ENCODE results near the gene NKAIN1.
"Not testable (repeated sequence)": the region's sequence is repeated elsewhere in the genome, so short reads cannot be mapped to it uniquely, and the experiment has no call there.

Gene NKAIN1

DNA sequence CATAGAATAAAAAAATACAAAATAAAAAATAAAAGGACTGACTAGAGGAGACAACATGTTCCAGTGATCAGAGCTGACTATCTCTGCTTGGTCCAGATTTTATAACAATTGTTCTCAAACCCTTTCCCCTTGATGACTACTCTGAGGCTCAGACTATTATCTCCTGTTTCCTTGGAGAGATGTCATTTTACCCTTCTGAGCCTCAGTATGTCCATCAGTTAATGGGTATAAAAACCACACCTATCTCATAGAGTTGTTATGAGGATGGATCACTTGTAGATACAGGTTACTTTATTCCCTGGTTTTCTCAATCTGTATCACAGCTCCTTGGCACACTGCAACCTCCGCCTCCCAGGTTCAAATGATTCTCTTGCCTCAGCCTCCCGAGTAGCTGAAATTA, 7.0 kb downstream of the NKAIN1 start:
- FAIRE-seq, result no peak

DNA sequence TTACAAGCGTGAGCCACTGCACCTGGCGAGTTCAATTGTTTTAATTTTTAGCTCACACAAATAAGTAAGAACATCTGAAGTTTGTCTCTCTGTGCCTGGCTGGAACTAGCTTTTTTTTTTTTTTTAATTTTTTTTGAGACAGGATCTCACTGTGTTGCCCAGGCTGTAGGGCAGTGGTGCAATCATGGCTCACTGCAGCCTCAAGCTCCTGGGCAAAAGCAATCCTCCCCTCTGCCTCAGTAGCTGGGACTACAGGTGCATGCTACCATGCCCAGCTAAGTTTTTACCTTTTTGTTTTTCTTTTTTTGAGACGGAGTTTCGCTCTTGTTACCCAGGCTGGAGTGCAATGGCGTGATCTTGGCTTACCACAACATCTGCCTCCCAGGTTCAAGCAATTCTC, 7.9 kb downstream of the NKAIN1 start:
- no peak for FAIRE-seq

DNA sequence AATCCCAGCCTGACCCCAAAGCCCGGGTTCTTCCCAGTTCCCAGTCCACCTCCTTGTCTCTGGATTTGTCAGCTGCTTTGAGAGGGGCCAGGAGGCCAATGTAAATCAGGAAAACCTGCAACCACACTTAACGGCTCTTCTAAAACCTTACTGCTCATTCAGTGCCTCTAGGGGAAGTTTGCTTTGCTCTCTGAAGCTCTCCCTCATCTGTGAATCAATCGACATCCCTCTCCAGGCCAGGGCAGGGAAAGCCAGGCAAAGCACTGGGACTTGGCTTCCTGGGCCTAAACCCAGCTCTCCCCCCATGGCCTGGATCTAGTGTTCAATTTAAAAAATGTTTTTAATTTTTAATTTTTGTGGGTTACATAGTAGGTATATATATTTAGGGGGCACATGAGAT, 9.3 kb downstream of the NKAIN1 start:
- no peak for FAIRE-seq

DNA sequence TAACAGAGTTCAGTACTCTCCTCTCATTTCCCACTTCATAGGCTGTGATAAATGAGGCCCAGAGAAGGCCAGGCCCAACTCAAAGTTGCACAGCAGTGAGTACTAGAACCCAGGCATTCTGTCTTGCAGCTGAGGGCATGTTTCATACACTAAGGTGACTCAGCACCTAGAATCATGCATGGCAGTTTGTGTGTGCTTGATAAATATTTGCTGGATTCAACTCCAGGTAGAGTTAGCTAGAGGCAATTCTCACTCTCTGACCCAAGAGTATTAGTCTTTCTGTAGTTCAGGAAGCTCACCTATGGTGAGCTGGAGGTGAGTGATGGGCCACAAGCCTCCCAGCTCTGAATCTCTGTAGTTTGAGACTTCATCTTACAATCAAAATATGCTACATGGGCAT, 10.7 kb downstream of the NKAIN1 start:
- no peak for FAIRE-seq

DNA sequence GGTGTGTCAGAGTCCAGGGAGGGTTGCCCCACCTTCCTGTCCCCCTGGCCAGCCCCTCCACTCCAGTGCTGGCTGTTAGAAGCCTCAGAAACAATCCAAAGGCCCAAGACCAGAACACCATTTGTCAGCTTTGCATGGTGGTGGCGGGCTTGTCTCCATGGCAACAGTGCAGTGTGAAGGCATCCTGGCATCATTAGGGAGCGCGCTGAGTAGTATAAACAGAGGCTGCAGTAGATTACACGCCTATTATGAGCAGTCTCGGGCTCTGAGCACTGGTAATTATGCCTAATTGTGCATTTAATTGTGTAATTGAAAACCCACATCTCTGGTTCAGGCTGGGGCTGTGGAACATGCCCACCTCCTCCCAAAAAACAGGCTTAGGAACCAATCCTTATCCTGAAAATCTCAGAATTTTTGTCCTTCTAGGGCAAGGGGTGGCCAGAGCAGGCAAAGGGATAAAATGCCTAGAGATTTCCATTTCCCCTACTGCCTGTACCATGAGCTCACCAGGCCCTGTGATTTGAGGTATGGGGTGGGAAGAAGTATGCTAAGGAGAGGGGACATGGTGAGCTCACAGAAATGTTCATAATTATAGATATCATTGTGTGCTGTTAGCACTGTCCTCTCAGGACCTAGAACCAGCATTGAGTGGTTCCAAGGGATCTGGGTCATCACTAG, 11.7 kb downstream of the NKAIN1 start:
- FAIRE-seq, result no peak

DNA sequence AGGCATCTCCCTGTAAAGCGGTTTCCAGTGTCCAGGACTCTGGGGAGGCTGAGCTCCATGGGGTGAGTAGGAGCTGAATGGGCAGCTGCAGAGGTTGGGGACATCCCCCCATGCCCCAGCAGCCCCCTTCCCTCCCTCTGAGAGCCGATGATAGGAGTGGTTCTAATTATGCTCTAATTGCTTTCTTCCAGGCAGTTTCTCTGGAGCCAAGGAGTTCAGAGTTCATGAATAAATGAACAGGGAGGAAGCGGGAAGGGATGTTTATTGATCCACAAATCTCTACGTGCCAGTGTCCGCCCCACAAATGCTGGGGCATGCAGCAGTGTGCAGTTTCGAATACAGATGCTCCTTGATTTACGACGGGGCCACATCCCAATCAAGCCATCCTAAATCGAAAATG, 15.6 kb downstream of the NKAIN1 start:
- no peak for FAIRE-seq

DNA sequence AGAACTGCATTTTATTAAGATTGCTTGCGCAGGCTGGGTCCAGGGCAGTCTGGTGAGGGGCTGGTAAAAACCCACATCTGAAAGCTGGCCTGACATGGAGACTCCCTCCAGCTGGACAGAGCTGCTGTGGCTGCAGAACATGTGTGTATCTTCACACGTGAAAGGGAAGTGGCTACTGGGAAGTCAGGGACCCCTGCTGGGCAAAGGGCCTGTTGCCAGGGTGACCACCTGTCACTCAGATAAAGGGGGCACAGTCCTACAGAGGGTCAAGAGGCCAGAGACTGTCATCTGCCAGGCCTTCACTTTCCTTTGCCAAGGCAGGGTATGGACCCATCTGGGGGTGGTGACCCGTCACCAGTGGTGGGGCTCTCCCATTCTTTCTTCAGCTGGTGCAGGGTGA, 17.5 kb downstream of the NKAIN1 start:
- FAIRE-seq, result no peak

DNA sequence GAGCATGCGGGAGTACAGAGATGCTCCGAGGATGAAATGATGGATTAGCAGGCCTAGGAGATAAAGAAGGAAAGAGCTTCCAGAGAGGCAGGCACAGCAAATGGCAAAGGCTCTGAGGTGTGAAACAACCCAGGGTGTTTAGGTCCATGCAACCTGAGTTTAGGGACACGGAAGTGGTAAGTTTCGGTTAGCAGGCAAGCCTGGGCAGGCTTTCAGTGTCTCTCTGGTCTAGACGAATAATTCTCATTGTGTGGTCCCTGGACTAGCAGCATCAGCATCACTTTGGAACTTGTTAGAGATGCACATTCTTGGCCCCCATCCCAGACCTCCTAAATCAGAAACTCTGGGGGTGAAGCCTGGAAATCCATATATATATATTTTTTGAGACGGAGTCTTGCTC, 18.6 kb downstream of the NKAIN1 start:
- no peak for FAIRE-seq

DNA sequence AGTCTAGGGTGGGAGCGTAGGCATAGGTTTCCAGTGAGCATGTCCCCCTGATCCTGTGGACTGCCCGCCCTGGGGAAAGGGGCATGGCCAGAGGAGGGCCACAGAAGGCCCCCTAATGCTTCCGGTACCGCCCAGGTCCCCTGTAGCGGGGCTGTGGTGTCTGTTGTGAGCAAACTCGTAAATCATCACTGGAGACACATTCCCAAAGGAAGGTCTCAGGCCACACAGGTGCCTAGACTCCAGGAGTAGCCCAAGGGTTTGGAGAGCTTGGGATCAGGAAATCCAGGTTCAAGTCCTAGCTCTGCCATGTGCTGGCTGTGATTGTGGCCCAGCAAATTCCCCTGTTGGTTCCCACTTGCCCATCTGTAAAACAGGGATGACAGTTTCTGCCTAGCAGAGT, 20.2 kb downstream of the NKAIN1 start:
- FAIRE-seq, result no peak

DNA sequence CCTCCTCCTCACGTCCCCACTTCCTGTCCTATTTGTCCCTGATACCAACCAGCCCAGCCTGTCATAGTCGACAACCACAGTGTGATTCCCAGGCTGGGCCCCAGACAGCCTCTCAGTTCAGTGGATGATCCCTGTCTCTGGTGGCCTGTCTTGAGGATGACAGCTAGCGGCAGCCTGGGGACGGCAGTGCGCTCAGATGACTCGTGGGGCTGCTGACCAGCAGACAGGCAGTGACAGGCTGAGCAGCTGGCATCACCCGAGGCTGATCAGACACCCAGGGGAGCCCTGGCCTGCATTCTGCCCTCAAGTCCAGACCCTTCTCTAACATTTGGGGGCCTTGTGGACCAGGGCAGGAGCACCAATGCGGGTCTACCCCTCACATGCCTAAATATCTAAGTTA, 21.0 kb downstream of the NKAIN1 start:
- no peak for FAIRE-seq

DNA sequence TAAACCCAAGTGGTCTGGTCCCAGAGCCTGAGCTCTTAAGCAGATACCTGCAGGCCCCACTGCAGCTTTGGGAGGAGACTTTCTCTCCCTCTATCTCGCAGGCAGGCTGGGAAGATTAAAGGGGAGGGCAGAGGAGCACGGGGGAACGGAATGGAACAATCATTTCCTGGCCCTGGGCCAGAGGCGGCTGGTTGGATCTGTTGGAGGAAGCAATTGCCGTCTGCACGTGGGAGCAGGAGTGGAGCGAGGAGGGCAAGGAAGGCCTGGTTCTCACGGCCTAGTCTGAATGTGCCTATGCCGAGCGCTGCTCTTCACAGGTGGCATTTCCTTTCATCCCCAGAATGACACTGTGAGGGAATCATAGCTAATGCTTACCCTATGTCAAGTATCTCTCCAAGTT, 23.7 kb downstream of the NKAIN1 start:
- no peak for FAIRE-seq

DNA sequence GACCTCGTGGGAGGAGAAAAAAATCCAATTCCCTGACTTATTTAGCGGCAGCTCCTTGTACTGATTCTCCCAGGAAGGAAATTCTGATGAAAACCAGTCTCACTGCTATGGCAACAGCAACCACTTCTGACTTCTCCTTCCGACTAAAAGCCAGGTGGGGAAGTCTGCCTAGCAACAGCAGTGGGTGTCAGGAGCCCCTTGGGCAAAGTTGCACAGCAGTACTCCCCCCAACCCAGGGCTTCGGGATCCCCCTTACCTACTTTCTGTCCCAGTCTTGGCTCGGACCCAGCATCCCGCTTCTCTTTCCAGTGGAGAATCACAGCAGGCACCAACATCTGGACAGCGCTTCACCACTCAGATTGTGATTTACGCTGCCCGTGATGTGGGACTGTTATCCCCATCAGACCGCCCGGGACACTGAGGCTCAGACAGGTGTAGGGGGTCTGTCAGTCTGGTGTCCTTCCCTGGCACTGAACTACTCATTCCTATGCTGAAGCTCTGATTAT, 24.6 kb downstream of the NKAIN1 start:
- FAIRE-seq, result no peak

DNA sequence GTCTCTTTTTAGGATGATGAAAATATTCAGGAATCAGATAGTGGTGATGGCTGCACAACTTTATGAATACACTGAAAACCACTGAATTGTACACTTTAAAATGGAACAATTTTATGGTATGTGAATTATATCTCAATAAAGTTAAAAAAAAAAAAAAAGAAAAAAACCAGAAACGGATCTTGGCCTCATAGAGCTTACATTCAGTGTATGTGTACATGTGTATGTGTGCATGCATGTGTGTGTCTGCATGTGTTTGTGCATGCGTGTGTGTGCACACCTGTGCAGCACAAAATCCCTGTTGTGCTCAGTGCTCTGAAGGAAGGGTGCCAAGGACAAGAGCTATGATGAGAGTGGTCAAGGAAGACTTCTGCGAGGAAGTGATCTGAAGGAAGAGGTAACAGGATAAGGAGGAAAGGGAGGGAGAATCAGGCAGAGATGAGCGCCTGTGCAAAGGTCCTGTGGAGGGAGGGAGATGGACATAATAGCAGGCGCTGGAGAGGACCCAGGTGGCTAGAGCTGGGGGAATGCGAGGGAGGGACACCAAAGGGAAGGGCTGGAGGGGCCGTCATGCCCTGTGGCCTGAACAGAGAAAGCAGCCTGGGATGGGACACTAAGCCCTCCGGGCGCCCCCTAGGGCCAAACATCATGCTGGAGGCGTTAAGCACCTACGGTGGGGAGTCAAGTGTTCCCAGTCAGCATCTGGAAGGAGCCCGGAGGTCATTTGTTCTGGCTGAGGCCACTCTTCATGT, 25.2 kb downstream of the NKAIN1 start:
- no peak for FAIRE-seq

DNA sequence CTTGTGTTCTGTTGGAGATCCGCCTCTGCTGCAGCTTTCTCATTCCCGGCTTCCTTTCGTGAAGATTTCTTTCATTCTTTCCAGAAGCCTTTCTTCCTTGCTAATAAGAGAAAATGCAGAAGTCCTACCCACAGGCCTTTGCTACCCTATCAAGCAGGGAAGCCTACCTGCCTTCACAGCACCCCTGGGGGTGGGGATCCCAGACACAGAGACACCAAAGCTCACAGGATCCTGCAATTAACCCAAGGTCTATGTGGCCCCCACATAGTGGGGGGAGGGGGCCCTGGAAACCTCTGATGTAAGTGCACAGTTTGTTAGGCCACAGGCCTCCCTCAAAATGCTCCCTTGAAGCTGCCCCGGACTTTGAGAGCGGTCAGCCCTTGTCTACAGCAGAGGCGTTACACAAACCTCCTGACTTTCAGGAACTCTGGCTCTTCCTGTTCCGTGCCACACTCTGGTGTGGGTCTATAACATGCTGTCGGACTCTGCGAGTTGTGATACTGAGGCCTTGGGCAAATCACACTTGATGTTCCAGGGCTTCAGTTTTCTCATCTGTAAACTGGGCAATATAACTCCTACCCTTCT, 31.2 kb downstream of the NKAIN1 start:
- FAIRE-seq, result no peak

DNA sequence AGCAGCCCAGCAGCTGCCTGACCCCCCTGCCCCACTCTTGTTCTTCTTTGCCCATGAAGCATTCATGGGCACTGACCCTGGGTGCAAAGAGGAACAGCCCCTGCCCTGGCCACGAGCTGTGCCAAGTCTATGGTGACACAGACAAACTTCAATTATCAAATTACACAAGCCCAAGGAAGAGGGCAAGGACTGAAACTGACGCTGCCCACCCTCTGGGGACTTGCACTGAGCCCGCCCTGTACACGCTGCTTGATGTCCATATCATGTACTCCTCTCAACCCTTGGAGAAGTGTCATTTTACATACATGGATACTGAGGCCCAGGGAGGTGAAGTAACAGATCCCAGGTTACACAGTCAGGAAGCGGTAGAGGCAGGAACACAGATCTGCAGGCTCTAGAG, 32.1 kb downstream of the NKAIN1 start:
- no peak for FAIRE-seq

DNA sequence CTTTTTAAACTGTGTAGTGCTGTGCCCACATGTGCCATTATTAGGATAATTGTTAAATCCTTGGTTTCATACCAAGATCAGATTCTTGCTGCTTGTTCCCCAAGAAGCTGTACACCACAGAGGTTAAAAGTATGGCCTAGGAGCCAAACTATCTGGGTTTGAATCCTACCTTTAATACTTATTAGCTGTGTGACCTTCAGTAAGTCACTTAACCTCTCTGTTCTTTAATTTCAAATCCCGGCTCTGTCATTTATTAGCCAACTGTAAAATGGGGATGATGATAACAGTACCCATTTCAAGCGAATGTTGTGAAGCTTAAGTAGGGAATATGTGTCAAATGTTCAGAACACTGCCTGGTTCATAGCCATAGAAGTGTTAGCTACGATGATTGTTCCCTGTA, 32.6 kb downstream of the NKAIN1 start:
- no peak for FAIRE-seq

DNA sequence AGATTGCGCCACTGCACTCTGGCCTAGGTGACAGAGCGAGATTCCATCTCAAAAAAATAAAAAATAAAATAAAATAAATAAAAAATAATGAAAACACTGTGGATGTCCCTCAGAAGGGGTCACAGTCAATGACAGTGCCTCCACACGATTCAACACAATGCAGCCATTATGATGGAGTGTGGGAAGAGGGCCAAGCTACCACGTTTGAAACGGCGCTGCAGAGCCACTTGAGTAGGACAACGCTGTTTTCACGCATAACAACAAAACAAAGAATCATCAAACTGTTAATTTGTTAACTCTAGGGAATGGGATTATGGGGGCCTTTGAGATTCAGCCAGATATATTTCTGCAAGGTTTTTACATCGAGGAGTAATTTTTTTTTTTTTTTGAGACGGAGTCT, 36.5 kb downstream of the NKAIN1 start:
- no peak for FAIRE-seq

DNA sequence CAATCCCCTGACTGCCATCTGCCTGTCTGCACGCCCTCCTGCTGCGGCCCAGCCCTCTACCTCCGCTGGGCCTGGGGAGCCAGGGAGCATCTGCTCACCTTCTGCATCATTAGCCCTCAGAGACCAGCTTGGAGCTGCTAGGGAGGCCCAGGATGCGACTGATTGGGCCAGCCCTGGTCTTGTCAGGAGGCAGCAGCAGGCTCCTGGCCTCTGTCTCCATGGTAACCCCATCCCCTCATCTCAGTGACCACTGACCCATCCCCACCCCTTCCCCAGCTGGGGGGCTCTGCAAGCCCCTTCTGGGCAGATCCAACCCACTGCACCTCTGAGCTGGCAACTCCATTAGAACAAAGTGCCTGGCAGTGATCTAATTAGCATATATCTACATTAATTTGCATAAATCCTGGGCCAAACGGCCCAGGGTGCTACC, 37.7 kb downstream of the NKAIN1 start:
- no peak for FAIRE-seq

DNA sequence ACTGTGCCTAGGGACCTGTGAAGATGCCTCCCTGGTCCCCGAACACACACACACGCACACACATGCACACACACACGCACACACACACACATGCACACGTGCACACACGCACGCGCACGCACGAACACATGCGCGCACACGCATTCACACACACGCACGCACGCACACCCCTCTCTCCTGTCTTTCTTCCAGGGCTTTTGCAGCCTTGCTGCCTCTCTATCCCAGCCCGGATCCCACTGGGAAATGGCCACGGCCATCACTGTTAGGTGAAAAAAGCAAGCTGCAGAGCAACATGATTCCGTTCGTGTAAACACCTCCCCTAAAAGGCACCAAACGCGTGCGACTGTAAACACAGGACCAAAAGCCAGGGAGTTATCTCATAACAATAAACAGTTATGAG, 39.7 kb downstream of the NKAIN1 start:
- no peak for FAIRE-seq

DNA sequence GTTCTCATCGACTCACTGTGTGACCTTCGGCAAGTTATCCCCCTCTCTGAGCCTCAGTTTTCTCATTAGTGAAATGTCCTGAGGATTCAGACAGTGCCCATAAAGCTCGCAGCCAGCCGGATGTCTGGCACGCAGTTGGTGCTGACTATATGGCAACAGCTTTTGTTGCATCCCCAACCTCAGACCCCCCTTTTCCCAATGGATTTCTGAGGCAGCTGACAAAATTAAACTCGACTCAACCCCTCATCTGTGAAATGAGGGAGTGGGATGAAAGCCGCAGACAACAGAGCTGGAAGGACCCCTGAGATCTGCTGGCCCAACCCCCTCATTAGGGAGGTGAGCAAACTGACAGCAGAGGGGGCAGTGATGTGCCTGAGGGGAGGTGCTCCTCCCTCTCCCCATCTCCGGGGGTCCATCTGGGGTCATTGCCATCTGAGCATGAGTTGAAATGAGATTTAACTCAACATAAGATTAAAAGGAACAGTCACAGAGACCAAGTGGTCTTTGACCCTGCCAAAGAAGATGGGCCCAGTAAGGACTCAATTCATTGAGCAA, 40.4 kb downstream of the NKAIN1 start:
- FAIRE-seq, result no peak

DNA sequence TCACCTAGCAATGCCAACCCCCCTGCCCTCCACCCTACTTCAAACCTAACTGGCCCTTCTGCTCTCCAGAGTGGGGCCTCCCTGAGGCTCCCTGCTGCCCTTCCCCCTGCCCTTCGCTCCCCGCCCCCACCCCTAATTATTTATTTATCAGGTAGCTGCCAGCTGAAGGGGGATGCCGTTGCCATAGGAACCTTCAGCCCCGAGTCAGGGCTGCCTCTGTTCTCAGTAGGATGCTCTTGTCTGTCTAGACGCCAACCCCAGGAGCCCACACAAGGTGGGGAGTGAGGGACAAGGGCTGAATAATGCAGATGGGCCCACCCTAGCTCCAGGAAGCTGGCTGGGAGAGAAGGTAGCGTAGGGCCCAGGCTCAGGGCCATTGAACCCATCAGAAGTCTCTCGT, 41.1 kb downstream of the NKAIN1 start:
- FAIRE-seq, result no peak

DNA sequence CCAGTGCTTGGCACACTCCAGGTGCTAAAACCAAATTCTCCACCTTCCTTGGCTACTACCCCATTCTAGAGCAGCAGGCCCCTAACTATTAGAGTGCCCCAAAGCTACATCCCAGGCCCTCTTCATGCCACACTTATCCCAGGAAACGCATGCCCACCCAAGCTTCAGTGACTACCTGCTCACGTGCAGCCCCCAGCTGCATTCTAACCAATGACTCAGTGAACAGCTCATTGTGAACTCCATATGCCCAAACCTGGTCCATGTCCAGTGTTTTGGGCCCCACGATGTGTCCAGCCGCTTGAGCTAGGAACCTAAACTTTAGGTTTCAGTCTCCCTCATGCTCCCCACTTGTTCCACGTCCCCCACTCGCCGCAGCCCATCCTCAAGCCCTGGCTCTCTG, 41.5 kb downstream of the NKAIN1 start:
- no peak for FAIRE-seq

DNA sequence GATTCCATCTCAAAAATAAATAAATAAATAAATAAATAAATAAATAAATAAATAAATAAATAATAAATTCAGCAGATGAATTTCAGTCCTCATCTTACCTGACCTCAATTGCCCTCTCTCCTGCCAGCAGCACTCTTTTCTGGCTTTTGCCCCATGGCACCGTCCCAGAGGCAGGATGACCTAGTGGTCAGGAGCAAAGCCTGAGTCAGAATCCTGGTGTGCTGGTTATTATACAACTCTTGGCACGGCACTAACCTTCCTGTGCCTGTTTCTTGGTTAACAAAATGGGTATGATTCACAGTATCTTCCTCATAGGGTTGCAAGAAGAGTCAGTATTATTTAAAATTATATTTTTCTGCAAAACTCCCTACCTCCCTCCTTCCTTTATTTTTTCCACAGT, 43.0 kb downstream of the NKAIN1 start:
- FAIRE-seq, result no peak

DNA sequence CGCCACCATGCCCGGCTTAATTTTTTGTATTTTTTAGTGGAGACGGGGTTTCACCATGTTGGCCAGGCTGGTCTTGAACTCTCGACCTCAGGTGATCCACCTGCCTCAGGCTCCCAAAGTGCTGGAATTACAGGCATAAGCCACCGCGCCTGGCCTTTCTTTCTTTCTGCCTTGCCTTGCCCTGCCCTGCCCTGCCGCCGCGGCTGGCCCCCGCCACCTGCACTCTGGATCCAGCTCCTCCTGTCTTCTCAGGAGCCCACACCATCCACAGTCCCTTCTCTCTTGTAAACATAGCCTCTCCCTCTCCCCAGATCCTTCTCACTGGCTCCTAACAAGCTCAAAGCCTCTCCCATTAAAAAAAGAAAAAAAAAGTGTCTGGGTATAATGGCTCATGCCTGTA, 44.4 kb downstream of the NKAIN1 start:
- not testable (repeated sequence) for FAIRE-seq
